K562 (cell line): ENCODE data around the gene PPP4R1. TPM values are rescaled to one million over a fixed set of nuclear protein-coding genes. Genes with fewer than 3 reads are reported as not detected.

Experiments used
- KAT2B ChIP-seq: IDR thresholded peaks from one replicate; pipeline ENCODE4 v1.6.1; 2012; ENCODE audit warnings: low read depth, mild to moderate bottlenecking, control low read depth, inconsistent platforms, low read length, moderate library complexity
- NRF1 ChIP-seq, 2 experiments: fragments of 450-650 bp; IDR thresholded peaks in 1 of 2; conservative IDR thresholded peaks in 1 of 2; 2 replicates each; pipeline ENCODE4 v1.6.1; 2014; ENCODE audit warnings: mild to moderate bottlenecking in 2 of 2
- PHF21A ChIP-seq: fragments of 450-650 bp; IDR thresholded peaks from 2 replicates; pipeline ENCODE4 v1.6.1; 2017; ENCODE audit warnings: low read depth, borderline replicate concordance
- RCOR1 ChIP-seq, 2 experiments: IDR thresholded peaks; 2 replicates each; pipeline ENCODE4 v1.6.1; 2012; ENCODE audit warnings: low read depth in 2 of 2, low read length in 2 of 2, borderline replicate concordance in 1 of 2, improper control_type of control experiment in 1 of 2
- THAP12 ChIP-seq: fragments of 250-450 bp; sonication (Bioruptor Pico); IDR thresholded peaks from 2 replicates; pipeline ENCODE4 v1.9.0; 2021; ENCODE audit warnings: mild to moderate bottlenecking, inconsistent platforms
- ZNF318 ChIP-seq, 2 experiments: fragments of 450-650 bp; IDR thresholded peaks; 2 replicates each; pipeline ENCODE4 v1.6.1; 2016; ENCODE audit warnings: mild to moderate bottlenecking in 2 of 2, borderline replicate concordance in 1 of 2, low read depth in 1 of 2, moderate library complexity in 1 of 2
- polyA plus RNA-seq, 8 experiments: library from polyadenylated mRNA; depleted of rRNA in 4 of 8; stranded (reverse) in 5 of 8; unstranded in 3 of 8; fragments of >200 nt; fragmentation: Nextera tagmentation in 2 of 8; fragmentation: Illumina TruSeq in 1 of 8; extraction: Ambion mirVana in 2 of 8; extraction: Trizol in 1 of 8; gene quantifications; 2 replicates each; pipeline versions ENCODE4 v1.2.1 to v1.2.3, GENCODE V29; 2011 to 2014; ENCODE audit warnings: inconsistent platforms in 1 of 8, missing spikeins in 1 of 8
- total RNA-seq, 7 experiments: library from RNA; depleted of rRNA in 6 of 7; stranded (reverse); fragments of >200 nt in 6 of 7; fragmentation: Illumina TruSeq in 2 of 7; extraction: Trizol in 2 of 7; gene quantifications; 2 replicates each; pipeline versions ENCODE4 v1.2.1 to v1.2.3, GENCODE V29; 2011 to 2021; ENCODE audit warnings: low replicate concordance in 1 of 7
- TF ChIP-seq, protein P1 (sequence below): sonication (generic); formaldehyde crosslinking; IDR thresholded peaks from 2 replicates; pipeline ENCODE4 v1.8.0; 2023; ENCODE audit warnings: mild to moderate bottlenecking, missing genetic modification reagents
- TF ChIP-seq, protein P2 (sequence below): fragments of 250-450 bp; sonication (Bioruptor Pico); IDR thresholded peaks from 2 replicates; pipeline ENCODE4 v1.8.0; 2022; ENCODE audit warnings: moderate library complexity, mild to moderate bottlenecking, inconsistent platforms

Gene PPP4R1
- total and polyA plus RNA-seq, 9 of the 15 experiments (the other 6 are each of a cell fraction or from before 2014, with no cell fraction given): 23.5 to 136 (median 84.5) TPM

- TF ChIP-seq ZNF318 (IDR thresholded peaks at IDR 0.05; ENCODE audit: borderline replicate concordance in 1 of 2, low read depth in 1 of 2) (no peak), PHF21A (no peak), RCOR1 (IDR thresholded peaks at IDR 0.05; ENCODE audit: borderline replicate concordance in 1 of 2, low read depth in 2 of 2, low read length in 2 of 2) (no peak), KAT2B (no peak), NRF1 (conservative IDR thresholded peaks at IDR 0.05 in 1 of 2, IDR thresholded peaks at IDR 0.05 in 1 of 2) (no peak), THAP12 (CRISPR knock-in tag) (peak; percentile 71; the same call in 1 of the 2 replicates)
- TF ChIP-seq, protein P1, sequence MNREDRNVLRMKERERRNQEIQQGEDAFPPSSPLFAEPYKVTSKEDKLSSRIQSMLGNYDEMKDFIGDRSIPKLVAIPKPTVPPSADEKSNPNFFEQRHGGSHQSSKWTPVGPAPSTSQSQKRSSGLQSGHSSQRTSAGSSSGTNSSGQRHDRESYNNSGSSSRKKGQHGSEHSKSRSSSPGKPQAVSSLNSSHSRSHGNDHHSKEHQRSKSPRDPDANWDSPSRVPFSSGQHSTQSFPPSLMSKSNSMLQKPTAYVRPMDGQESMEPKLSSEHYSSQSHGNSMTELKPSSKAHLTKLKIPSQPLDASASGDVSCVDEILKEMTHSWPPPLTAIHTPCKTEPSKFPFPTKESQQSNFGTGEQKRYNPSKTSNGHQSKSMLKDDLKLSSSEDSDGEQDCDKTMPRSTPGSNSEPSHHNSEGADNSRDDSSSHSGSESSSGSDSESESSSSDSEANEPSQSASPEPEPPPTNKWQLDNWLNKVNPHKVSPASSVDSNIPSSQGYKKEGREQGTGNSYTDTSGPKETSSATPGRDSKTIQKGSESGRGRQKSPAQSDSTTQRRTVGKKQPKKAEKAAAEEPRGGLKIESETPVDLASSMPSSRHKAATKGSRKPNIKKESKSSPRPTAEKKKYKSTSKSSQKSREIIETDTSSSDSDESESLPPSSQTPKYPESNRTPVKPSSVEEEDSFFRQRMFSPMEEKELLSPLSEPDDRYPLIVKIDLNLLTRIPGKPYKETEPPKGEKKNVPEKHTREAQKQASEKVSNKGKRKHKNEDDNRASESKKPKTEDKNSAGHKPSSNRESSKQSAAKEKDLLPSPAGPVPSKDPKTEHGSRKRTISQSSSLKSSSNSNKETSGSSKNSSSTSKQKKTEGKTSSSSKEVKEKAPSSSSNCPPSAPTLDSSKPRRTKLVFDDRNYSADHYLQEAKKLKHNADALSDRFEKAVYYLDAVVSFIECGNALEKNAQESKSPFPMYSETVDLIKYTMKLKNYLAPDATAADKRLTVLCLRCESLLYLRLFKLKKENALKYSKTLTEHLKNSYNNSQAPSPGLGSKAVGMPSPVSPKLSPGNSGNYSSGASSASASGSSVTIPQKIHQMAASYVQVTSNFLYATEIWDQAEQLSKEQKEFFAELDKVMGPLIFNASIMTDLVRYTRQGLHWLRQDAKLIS (CRISPR knock-in tag): no peak
- TF ChIP-seq, protein P2, sequence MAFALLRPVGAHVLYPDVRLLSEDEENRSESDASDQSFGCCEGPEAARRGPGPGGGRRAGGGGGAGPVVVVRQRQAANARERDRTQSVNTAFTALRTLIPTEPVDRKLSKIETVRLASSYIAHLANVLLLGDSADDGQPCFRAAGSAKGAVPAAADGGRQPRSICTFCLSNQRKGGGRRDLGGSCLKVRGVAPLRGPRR: no peak
Observed at GRCh38 chr18:9614401-9615279, at the start of gene PPP4R1 (continued).
